Measurements from ENCODE around the gene YBX3. TPM values are rescaled to one million over a fixed set of nuclear protein-coding genes. Genes with fewer than 3 reads are reported as not detected.

Gene YBX3
- total and polyA plus RNA-seq, 2 donors (not counting 1 experiment from before 2014, with no cell fraction given), result 60.8 to 191 TPM

DNA sequence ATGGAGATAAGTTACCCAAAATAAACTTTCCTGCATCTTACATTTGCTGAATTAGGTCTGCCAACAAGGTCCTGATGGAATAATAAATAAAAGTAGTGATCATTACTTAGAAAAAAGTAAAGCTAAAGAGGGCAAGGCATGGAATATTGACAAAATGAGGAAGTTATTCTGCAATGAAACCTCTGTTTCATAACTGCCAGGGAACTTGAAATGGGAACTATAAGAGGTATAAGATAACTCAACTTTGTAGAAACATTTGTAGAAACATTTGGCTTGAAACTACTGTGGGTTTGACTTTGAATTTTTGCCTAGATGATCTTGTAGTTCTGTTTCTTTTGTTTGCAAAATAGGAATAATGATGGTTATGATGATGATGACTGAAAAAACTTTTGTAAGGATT is 18.7 kb upstream of the YBX3 start:
- ChIA-PET CTCF (no interaction called here), POLR2A (no interaction called here)
- Mint-ChIP-seq H3K27ac (no peak overlapping the region), H3K4me1 (no peaks in the 10 kb centered on the region), H3K4me3 (no peak overlapping the region), H3K27me3 (peaks cover 4% of the 10 kb centered on the region), H3K9me3 (ENCODE audit: insufficient read depth) (no peaks in the 10 kb centered on the region)
- no peaks in the 10 kb centered on the region for H4K20me1 ChIP-seq (ENCODE audit: control insufficient read depth, insufficient read depth, low read length, poor library complexity, severe bottlenecking)
- H3K27me3 ChIP-seq (replicated peaks in 1 of 4; ENCODE audit: control extremely low read depth in 1 of 4, control insufficient read depth in 3 of 4, insufficient read depth in 4 of 4, low read length in 3 of 4), result no peaks in the 10 kb centered on the region
- H3K9ac ChIP-seq (ENCODE audit: low read length), result no peak overlapping the region
- no peak overlapping the region for H3K27ac ChIP-seq (ENCODE audit: low read length in 2 of 2)
- no peak overlapping the region for H3K4me2 ChIP-seq (replicated peaks; ENCODE audit: low read depth, low read length, poor library complexity, severe bottlenecking)
- TF ChIP-seq EZH2 (IDR thresholded peaks at IDR 0.05; ENCODE audit: borderline replicate concordance, insufficient read depth, low read depth, low read length, poor library complexity, severe bottlenecking), result no peak
- TF ChIP-seq, protein P1, sequence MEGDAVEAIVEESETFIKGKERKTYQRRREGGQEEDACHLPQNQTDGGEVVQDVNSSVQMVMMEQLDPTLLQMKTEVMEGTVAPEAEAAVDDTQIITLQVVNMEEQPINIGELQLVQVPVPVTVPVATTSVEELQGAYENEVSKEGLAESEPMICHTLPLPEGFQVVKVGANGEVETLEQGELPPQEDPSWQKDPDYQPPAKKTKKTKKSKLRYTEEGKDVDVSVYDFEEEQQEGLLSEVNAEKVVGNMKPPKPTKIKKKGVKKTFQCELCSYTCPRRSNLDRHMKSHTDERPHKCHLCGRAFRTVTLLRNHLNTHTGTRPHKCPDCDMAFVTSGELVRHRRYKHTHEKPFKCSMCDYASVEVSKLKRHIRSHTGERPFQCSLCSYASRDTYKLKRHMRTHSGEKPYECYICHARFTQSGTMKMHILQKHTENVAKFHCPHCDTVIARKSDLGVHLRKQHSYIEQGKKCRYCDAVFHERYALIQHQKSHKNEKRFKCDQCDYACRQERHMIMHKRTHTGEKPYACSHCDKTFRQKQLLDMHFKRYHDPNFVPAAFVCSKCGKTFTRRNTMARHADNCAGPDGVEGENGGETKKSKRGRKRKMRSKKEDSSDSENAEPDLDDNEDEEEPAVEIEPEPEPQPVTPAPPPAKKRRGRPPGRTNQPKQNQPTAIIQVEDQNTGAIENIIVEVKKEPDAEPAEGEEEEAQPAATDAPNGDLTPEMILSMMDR (IDR thresholded peaks at IDR 0.05), result no peak
- H3K36me3 ChIP-seq (replicated peaks in 1 of 2; ENCODE audit: control extremely low read depth in 1 of 2, control insufficient read depth in 1 of 2, extremely low read depth in 1 of 2, insufficient read depth in 2 of 2, low read length in 1 of 2), result no peaks in the 10 kb centered on the region
- H3K4me1 ChIP-seq (ENCODE audit: control insufficient read depth in 2 of 2, insufficient read depth in 2 of 2, low read length in 2 of 2), result no peaks in the 10 kb centered on the region
- ATAC-seq (ENCODE audit: low read depth) (no peak), DNase-seq (no peak)
- H3K79me2 ChIP-seq (ENCODE audit: control insufficient read depth, insufficient read depth, low read length), result no peaks in the 10 kb centered on the region
- H3K9me3 ChIP-seq (ENCODE audit: control extremely low read depth in 1 of 3, control insufficient read depth in 2 of 3, insufficient read depth in 1 of 3, low read length in 2 of 3), result no peaks in the 10 kb centered on the region
- H3K4me3 ChIP-seq (ENCODE audit: control extremely low read depth in 1 of 5, extremely low read depth in 1 of 5, insufficient read depth in 1 of 5, low read depth in 2 of 5, low read length in 4 of 5), result no peak overlapping the region
- H2AFZ ChIP-seq (ENCODE audit: insufficient read depth, low read depth, low read length, poor library complexity, severe bottlenecking), result no peak overlapping the region
- intact Hi-C loops (cut with micrococcal nuclease), result no loop called here

GRCh38 chr12:10740182-10740581 is 17.1 kb upstream of the YBX3 start:
- POLR2A ChIA-PET, result no interaction called here
- TF ChIP-seq, protein P1 (IDR thresholded peaks at IDR 0.05), result no peak
- no peak for TF ChIP-seq EZH2 (IDR thresholded peaks at IDR 0.05; ENCODE audit: borderline replicate concordance, insufficient read depth, low read depth, low read length, poor library complexity, severe bottlenecking)
- H3K36me3 ChIP-seq (replicated peaks in 1 of 2; ENCODE audit: control extremely low read depth in 1 of 2, control insufficient read depth in 1 of 2, extremely low read depth in 1 of 2, insufficient read depth in 2 of 2, low read length in 1 of 2), result no peaks in the 10 kb centered on the region
- DNase-seq (no peak), ATAC-seq (ENCODE audit: low read depth) (no peak)
- H3K4me3 ChIP-seq (ENCODE audit: control extremely low read depth in 1 of 5, extremely low read depth in 1 of 5, insufficient read depth in 1 of 5, low read depth in 2 of 5, low read length in 4 of 5), result no peak overlapping the region
- no peaks in the 10 kb centered on the region for H3K27me3 ChIP-seq (replicated peaks in 1 of 4; ENCODE audit: control extremely low read depth in 1 of 4, control insufficient read depth in 3 of 4, insufficient read depth in 4 of 4, low read length in 3 of 4)
- H3K79me2 ChIP-seq (ENCODE audit: control insufficient read depth, insufficient read depth, low read length), result no peaks in the 10 kb centered on the region
- CTCF ChIA-PET, result interaction anchor here (0.6 to 1.3 kb wide), 2 partner anchors 10 to 409 kb away, joined by 3 to 4 read pairs; no protein-coding TSS in a partner anchor
- no peaks in the 10 kb centered on the region for H3K4me1 Mint-ChIP-seq
- H3K27me3 Mint-ChIP-seq, result peaks cover 4% of the 10 kb centered on the region
- H3K27ac ChIP-seq (ENCODE audit: low read length in 2 of 2), result no peak overlapping the region
- no peak overlapping the region for H2AFZ ChIP-seq (ENCODE audit: insufficient read depth, low read depth, low read length, poor library complexity, severe bottlenecking)
- intact Hi-C loops (cut with micrococcal nuclease), result no loop called here
- H3K9me3 ChIP-seq (ENCODE audit: control extremely low read depth in 1 of 3, control insufficient read depth in 2 of 3, insufficient read depth in 1 of 3, low read length in 2 of 3), result no peaks in the 10 kb centered on the region
- no peak overlapping the region for H3K9ac ChIP-seq (ENCODE audit: low read length)
- no peaks in the 10 kb centered on the region for H4K20me1 ChIP-seq (ENCODE audit: control insufficient read depth, insufficient read depth, low read length, poor library complexity, severe bottlenecking)
- no peak overlapping the region for H3K4me3 Mint-ChIP-seq
- no peaks in the 10 kb centered on the region for H3K9me3 Mint-ChIP-seq (ENCODE audit: insufficient read depth)
- H3K4me1 ChIP-seq (ENCODE audit: control insufficient read depth in 2 of 2, insufficient read depth in 2 of 2, low read length in 2 of 2), result no peaks in the 10 kb centered on the region
- no CpG with 5 or more reads among the region's 1 CpG for WGBS (ENCODE audit: insufficient coverage)
- H3K4me2 ChIP-seq (replicated peaks; ENCODE audit: low read depth, low read length, poor library complexity, severe bottlenecking), result no peak overlapping the region
- no peak overlapping the region for H3K27ac Mint-ChIP-seq
